GM23338 (cell line): Measurements from ENCODE around the gene SEPTIN11. TPM values are rescaled to one million over a fixed set of nuclear protein-coding genes. Genes with fewer than 3 reads are reported as not detected.

ENCODE experiments used
- ATAC-seq: fragments of 200-7000 bp; cut with Tn5 transposase; 3 replicates; pipeline ENCODE4 v1.9.1; 2020
- DNase-seq: peaks from one replicate; pipeline ENCODE4 v3.0.0-alpha.2; 2015; ENCODE audit warnings: low spot score
- H2AFZ ChIP-seq: fragments of 200-600 bp; sonication (generic); 2 replicates; pipeline ENCODE4 v1.8.0; 2016; ENCODE audit warnings: antibody characterized with exemption, mild to moderate bottlenecking, moderate library complexity
- H3F3A ChIP-seq: fragments of 200-600 bp; sonication (generic); replicated peaks from 2 replicates; pipeline ENCODE4 v1.8.0; 2017; ENCODE audit warnings: antibody characterized with exemption, mixed run types, low read depth
- H3K27ac ChIP-seq: fragments of 200-600 bp; sonication (generic); 2 replicates; pipeline ENCODE4 v1.6.1; 2016; ENCODE audit warnings: low read depth
- H3K27me3 ChIP-seq: fragments of 200-600 bp; sonication (generic); 2 replicates; pipeline ENCODE4 v1.8.0; 2016; ENCODE audit warnings: mild to moderate bottlenecking, mixed run types, moderate library complexity; ENCODE audit not compliant: insufficient read depth
- H3K36me3 ChIP-seq: fragments of 200-600 bp; sonication (generic); 2 replicates; pipeline ENCODE4 v1.8.0; 2016; ENCODE audit warnings: mild to moderate bottlenecking; ENCODE audit not compliant: insufficient read depth
- H3K4me1 ChIP-seq: fragments of 200-600 bp; sonication (generic); 2 replicates; pipeline ENCODE4 v1.8.0; 2016; ENCODE audit warnings: mild to moderate bottlenecking, moderate library complexity; ENCODE audit not compliant: insufficient read depth
- H3K4me2 ChIP-seq: fragments of 200-600 bp; sonication (generic); 2 replicates; pipeline ENCODE4 v1.7.1; 2017; ENCODE audit warnings: mixed run types
- H3K4me3 ChIP-seq: fragments of 200-600 bp; sonication (generic); 2 replicates; pipeline ENCODE4 v1.6.1; 2016; ENCODE audit warnings: mixed run types
- H3K79me2 ChIP-seq: fragments of 200-600 bp; sonication (generic); replicated peaks from 2 replicates; pipeline ENCODE4 v1.8.0; 2017; ENCODE audit warnings: mild to moderate bottlenecking; ENCODE audit not compliant: insufficient read depth
- H3K9me2 ChIP-seq: fragments of 200-600 bp; sonication (generic); 2 replicates; pipeline ENCODE4 v1.8.0; 2017; ENCODE audit not compliant: insufficient read depth
- H4K20me1 ChIP-seq: fragments of 200-600 bp; sonication (generic); replicated peaks from 2 replicates; pipeline ENCODE4 v1.8.0; 2017; ENCODE audit warnings: mild to moderate bottlenecking; ENCODE audit not compliant: insufficient read depth
- H3K27ac Mint-ChIP-seq: 2 replicates; pipeline ENCODE4 v1.8.0; 2020; ENCODE audit warnings: inconsistent platforms, mild to moderate bottlenecking, moderate library complexity, mixed read lengths
- H3K27me3 Mint-ChIP-seq: 3 replicates; pipeline ENCODE4 v1.8.0; 2022; ENCODE audit warnings: low read depth, mild to moderate bottlenecking, moderate library complexity, mixed read lengths, inconsistent platforms; ENCODE audit not compliant: insufficient read depth, poor library complexity
- H3K36me3 Mint-ChIP-seq: 3 replicates; pipeline ENCODE4 v1.8.0; 2021; ENCODE audit warnings: low read depth, mild to moderate bottlenecking, inconsistent platforms, moderate library complexity, mixed read lengths
- H3K4me1 Mint-ChIP-seq: 3 replicates; pipeline ENCODE4 v1.8.0; 2020; ENCODE audit warnings: mild to moderate bottlenecking, inconsistent platforms, mixed read lengths
- H3K4me3 Mint-ChIP-seq: 3 replicates; pipeline ENCODE4 v1.8.0; 2021; ENCODE audit warnings: moderate library complexity, mild to moderate bottlenecking, inconsistent platforms, mixed read lengths
- H3K9me3 Mint-ChIP-seq: 3 replicates; pipeline ENCODE4 v1.8.0; 2020; ENCODE audit warnings: moderate library complexity, mild to moderate bottlenecking, inconsistent platforms, mixed read lengths
- CREB1 ChIP-seq: fragments of 250-450 bp; sonication (Bioruptor Pico); IDR thresholded peaks from 2 replicates; pipeline ENCODE4 v1.5.0; 2020; ENCODE audit warnings: low read depth, mild to moderate bottlenecking, moderate library complexity
- EZH2 ChIP-seq: fragments of 200-600 bp; sonication (generic); IDR thresholded peaks from one replicate; pipeline ENCODE4 v1.8.0; 2017; ENCODE audit warnings: antibody characterized with exemption, mild to moderate bottlenecking, low read depth; ENCODE audit not compliant: unreplicated experiment
- EZH2phosphoT487 ChIP-seq: fragments of 200-600 bp; sonication (generic); IDR thresholded peaks from one replicate; pipeline ENCODE4 v1.8.1; 2018; ENCODE audit warnings: antibody characterized with exemption; ENCODE audit not compliant: unreplicated experiment
- POLR2AphosphoS5 ChIP-seq: IDR thresholded peaks from 2 replicates; pipeline ENCODE4 v1.6.1; 2016; ENCODE audit warnings: antibody characterized with exemption, low read depth
- STAT1 ChIP-seq: IDR thresholded peaks from one replicate; pipeline ENCODE4 v1.6.1; 2016; ENCODE audit warnings: antibody characterized with exemption; ENCODE audit not compliant: unreplicated experiment
- ZNF114 ChIP-seq: fragments of 250-450 bp; sonication (Bioruptor Pico); IDR thresholded peaks from 2 replicates; pipeline ENCODE4 v1.5.0; 2020; ENCODE audit warnings: mild to moderate bottlenecking, moderate library complexity
- ZNF331 ChIP-seq: fragments of 250-450 bp; sonication (Bioruptor Pico); IDR thresholded peaks from 2 replicates; pipeline ENCODE4 v1.5.0; 2020; ENCODE audit warnings: low read depth, mild to moderate bottlenecking, moderate library complexity
- polyA plus RNA-seq: library from polyadenylated mRNA; unstranded; fragments of >200 nt; fragmentation: Nextera tagmentation; extraction: Ambion mirVana; gene quantifications from 2 replicates; pipeline ENCODE4 v1.2.1, GENCODE V29; 2016
- total RNA-seq: library from RNA; depleted of rRNA; stranded (reverse); fragments of >200 nt; shearing (Covaris generic); gene quantifications from 2 replicates; pipeline ENCODE4 v1.2.3, GENCODE V29; 2014
- TF ChIP-seq, protein P1 (sequence below): fragments of 250-450 bp; sonication (Bioruptor Pico); IDR thresholded peaks from 2 replicates; pipeline ENCODE4 v1.5.0; 2020; ENCODE audit warnings: mild to moderate bottlenecking, moderate library complexity
- TF ChIP-seq, protein P2 (sequence below), 2 experiments: fragments of 200-600 bp in 1 of 2; sonication (generic) in 1 of 2; conservative IDR thresholded peaks; 2 replicates each; pipeline versions ENCODE4 v1.5.1 to v1.6.1; 2016 to 2017; ENCODE audit warnings: antibody characterized with exemption in 2 of 2, low read depth in 2 of 2, mild to moderate bottlenecking in 2 of 2, moderate library complexity in 1 of 2

SEPTIN11 gene
- total and polyA plus RNA-seq, 2 experiments from 2014 or later = 80.0 to 81.6 TPM

GRCh38 chr4:76989391-76990061 is 40.0 kb downstream of the SEPTIN11 start (continued):
- TF ChIP-seq, protein P1, sequence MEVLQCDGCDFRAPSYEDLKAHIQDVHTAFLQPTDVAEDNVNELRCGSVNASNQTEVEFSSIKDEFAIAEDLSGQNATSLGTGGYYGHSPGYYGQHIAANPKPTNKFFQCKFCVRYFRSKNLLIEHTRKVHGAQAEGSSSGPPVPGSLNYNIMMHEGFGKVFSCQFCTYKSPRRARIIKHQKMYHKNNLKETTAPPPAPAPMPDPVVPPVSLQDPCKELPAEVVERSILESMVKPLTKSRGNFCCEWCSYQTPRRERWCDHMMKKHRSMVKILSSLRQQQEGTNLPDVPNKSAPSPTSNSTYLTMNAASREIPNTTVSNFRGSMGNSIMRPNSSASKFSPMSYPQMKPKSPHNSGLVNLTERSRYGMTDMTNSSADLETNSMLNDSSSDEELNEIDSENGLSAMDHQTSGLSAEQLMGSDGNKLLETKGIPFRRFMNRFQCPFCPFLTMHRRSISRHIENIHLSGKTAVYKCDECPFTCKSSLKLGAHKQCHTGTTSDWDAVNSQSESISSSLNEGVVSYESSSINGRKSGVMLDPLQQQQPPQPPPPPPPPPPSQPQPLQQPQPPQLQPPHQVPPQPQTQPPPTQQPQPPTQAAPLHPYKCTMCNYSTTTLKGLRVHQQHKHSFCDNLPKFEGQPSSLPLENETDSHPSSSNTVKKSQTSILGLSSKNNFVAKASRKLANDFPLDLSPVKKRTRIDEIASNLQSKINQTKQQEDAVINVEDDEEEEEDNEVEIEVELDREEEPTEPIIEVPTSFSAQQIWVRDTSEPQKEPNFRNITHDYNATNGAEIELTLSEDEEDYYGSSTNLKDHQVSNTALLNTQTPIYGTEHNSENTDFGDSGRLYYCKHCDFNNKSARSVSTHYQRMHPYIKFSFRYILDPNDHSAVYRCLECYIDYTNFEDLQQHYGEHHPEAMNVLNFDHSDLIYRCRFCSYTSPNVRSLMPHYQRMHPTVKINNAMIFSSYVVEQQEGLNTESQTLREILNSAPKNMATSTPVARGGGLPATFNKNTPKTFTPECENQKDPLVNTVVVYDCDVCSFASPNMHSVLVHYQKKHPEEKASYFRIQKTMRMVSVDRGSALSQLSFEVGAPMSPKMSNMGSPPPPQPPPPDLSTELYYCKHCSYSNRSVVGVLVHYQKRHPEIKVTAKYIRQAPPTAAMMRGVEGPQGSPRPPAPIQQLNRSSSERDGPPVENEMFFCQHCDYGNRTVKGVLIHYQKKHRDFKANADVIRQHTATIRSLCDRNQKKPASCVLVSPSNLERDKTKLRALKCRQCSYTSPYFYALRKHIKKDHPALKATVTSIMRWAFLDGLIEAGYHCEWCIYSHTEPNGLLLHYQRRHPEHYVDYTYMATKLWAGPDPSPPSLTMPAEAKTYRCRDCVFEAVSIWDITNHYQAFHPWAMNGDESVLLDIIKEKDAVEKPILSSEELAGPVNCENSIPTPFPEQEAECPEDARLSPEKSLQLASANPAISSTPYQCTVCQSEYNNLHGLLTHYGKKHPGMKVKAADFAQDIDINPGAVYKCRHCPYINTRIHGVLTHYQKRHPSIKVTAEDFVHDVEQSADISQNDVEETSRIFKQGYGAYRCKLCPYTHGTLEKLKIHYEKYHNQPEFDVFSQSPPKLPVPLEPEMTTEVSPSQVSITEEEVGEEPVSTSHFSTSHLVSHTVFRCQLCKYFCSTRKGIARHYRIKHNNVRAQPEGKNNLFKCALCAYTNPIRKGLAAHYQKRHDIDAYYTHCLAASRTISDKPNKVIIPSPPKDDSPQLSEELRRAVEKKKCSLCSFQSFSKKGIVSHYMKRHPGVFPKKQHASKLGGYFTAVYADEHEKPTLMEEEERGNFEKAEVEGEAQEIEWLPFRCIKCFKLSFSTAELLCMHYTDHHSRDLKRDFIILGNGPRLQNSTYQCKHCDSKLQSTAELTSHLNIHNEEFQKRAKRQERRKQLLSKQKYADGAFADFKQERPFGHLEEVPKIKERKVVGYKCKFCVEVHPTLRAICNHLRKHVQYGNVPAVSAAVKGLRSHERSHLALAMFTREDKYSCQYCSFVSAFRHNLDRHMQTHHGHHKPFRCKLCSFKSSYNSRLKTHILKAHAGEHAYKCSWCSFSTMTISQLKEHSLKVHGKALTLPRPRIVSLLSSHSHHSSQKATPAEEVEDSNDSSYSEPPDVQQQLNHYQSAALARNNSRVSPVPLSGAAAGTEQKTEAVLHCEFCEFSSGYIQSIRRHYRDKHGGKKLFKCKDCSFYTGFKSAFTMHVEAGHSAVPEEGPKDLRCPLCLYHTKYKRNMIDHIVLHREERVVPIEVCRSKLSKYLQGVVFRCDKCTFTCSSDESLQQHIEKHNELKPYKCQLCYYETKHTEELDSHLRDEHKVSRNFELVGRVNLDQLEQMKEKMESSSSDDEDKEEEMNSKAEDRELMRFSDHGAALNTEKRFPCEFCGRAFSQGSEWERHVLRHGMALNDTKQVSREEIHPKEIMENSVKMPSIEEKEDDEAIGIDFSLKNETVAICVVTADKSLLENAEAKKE = no peak
- TF ChIP-seq CREB1 (no peak), STAT1 (no peak)
- TF ChIP-seq, protein P2, sequence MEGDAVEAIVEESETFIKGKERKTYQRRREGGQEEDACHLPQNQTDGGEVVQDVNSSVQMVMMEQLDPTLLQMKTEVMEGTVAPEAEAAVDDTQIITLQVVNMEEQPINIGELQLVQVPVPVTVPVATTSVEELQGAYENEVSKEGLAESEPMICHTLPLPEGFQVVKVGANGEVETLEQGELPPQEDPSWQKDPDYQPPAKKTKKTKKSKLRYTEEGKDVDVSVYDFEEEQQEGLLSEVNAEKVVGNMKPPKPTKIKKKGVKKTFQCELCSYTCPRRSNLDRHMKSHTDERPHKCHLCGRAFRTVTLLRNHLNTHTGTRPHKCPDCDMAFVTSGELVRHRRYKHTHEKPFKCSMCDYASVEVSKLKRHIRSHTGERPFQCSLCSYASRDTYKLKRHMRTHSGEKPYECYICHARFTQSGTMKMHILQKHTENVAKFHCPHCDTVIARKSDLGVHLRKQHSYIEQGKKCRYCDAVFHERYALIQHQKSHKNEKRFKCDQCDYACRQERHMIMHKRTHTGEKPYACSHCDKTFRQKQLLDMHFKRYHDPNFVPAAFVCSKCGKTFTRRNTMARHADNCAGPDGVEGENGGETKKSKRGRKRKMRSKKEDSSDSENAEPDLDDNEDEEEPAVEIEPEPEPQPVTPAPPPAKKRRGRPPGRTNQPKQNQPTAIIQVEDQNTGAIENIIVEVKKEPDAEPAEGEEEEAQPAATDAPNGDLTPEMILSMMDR (conservative IDR thresholded peaks at IDR 0.05; ENCODE audit: low read depth in 2 of 2) = no peak

DNA sequence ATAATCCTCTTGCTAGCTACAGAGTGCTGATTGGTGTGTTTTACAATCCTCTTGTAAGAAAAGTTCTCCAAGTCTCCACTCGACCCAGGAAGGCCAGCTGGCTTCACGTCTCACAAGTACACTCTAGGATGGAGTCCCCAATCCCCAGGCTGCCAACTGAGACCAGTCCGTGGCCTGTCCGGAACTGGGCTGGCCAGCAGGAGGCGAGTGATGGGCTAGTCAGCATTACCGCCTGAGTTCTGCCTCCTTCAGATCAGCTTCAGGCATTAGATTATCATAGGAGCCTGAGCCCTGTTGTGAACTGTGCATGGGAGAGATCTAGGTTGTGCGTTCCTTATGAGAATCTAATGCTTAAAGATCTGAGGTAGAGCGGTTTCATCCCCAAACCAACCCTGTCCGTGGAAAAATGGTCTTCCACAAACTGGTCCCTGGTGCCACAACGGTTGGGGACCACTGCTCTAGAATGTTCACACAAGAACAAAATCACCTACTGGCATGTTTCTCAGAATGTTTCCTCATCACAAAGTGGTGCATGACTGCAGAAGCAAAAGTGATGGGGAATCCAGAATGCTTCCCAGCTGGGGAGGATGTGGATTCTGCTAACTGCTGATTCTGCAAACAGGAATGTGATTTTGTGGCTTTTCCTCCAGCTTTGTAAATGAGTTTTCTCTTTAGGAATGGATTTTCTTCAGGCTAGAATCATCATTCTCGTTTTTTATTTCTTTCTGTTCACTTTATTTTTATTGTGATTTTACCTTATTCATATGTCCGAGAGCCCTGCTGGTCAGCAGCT is 40.9 kb downstream of the SEPTIN11 start:
- Histone ChIP-seq H3K36me3 (no peaks in the 10 kb centered on the region), H3K9me2 (no peaks in the 10 kb centered on the region), H3K79me2 (peaks cover 68% of the 10 kb centered on the region), H3K27me3 (no peaks in the 10 kb centered on the region), H3F3A (no peaks in the 10 kb centered on the region), H4K20me1 (no peaks in the 10 kb centered on the region), H3K4me2 (no peak overlapping the region), H3K27ac (no peak overlapping the region), H3K4me1 (peaks cover 21% of the 10 kb centered on the region), H2AFZ (no peak overlapping the region), H3K4me3 (no peak overlapping the region)
- no peak for DNase-seq
- peaks cover 16% of the 10 kb centered on the region for H3K36me3 Mint-ChIP-seq
- peaks cover 4% of the 10 kb centered on the region for H3K27me3 Mint-ChIP-seq
- ATAC-seq = no peak
- peaks cover 6% of the 10 kb centered on the region; the same call in 2 of the 3 replicates for H3K9me3 Mint-ChIP-seq
- H3K4me1 Mint-ChIP-seq = peaks cover 33% of the 10 kb centered on the region
- no peak overlapping the region for H3K27ac Mint-ChIP-seq
- no peak overlapping the region for H3K4me3 Mint-ChIP-seq
- TF ChIP-seq ZNF331 (CRISPR knock-in tag) = no peak
- no peak for TF ChIP-seq ZNF114 (CRISPR knock-in tag)
- TF ChIP-seq EZH2 = no peak
- no peak for TF ChIP-seq EZH2phosphoT487
- TF ChIP-seq POLR2AphosphoS5 = no peak
- TF ChIP-seq, protein P2 (conservative IDR thresholded peaks at IDR 0.05; ENCODE audit: low read depth in 2 of 2) = peak; percentile 35 to 43; a peak in 3 of 4 replicates
